Stimulated activated naive CD4-positive, alpha-beta T cell (primary cell): Measurements from ENCODE around the gene CLIP3.
"Not testable (repeated sequence)": the region's sequence is repeated elsewhere in the genome, so short reads cannot be mapped to it uniquely, and the experiment has no call there.

Experiments used
- DNase-seq, 6 experiments: peaks; one replicate each; lab custom pipeline; 2025; lab: John Stamatoyannopoulos, UW

The CLIP3 gene, protein sequence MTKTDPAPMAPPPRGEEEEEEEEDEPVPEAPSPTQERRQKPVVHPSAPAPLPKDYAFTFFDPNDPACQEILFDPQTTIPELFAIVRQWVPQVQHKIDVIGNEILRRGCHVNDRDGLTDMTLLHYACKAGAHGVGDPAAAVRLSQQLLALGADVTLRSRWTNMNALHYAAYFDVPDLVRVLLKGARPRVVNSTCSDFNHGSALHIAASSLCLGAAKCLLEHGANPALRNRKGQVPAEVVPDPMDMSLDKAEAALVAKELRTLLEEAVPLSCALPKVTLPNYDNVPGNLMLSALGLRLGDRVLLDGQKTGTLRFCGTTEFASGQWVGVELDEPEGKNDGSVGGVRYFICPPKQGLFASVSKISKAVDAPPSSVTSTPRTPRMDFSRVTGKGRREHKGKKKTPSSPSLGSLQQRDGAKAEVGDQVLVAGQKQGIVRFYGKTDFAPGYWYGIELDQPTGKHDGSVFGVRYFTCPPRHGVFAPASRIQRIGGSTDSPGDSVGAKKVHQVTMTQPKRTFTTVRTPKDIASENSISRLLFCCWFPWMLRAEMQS

DNA sequence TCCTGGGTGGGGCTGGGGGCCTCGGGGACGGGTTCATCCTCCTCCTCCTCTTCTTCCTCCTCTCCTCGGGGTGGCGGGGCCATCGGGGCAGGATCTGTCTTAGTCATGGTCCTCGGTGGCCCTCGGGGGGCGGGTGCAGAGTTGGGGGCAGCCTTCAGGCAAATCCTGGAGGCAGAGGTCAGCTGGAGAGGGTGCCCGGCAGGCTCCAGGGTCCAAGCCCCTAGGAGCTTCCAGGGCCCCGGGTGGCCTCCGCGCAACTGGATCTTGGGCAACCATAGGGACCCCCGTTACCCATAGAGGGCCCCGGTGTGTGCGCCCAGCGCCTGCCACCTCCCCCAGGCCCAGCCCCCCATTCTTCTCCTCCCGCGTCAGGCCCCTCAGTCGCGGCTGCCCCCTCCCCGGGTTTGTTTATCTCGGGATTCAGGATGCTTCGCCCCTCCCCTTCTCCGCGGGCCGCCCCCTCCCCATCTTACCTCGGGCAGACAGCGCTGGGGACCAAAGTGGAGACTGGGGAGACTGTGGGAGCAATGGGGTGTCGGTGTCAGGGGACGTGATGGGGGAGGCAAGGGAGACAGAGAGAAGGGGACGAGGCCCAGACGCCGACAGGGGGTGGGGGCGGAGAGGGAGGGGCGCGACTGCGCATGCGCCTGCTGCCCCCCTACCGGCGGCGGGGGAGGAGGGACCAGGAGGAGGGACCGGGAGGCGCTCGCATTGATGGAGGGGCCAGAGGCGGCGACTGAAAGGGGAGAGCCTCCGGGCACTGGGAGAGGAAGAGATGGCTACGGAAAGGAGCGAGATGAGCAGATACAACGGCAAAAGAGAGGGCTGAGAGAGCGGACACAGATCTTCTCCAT lies at the start of gene CLIP3:
Gene CLIP3 (minus strand): TSS at position 623 of the 854 bp plus-strand sequence. CDS start 516 bp downstream, at position 107.
- DNase-seq: peak in 5 of 6 experiments; percentile 8 to 38 (median 15)

DNA sequence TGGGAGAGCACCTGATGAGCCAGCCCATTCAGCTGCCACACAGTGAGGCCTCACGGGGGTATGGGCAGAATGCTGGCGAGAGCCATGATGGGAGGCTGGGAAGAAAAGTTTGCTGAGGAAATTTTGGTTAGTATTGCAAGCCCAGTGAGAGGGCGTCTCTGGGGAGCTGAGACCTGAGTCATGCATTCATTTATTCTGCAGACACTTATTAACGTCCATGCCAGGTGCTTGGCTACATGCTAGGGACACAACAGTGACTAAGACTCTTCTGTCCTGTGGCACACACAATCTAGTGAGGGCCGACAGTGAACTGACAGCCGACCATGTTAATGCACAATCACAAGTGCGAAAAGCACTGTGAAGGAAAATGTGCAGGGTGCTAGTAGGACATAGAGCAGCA lies 49.2 kb upstream of the CLIP3 start:
- no peak for DNase-seq

DNA sequence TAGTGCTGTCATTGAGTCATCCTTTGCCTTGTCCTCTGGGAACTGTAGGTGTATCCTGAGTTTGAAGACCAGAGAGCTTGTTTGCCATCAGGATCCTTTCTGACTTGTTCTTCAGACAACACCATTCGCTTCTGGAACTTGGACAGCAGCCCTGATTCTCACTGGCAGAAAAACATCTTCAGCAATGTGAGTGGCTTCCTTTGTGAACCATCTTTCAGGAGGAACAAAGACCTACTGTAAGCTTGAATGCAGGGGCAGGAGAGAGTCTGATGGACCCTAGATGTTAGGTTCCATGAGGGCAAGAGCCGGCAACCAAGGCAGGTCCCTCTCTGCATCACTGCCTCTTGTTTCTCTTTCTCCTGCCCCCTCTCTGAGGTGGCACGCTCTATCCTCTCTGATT lies 48.7 kb upstream of the CLIP3 start:
- DNase-seq: no peak

DNA sequence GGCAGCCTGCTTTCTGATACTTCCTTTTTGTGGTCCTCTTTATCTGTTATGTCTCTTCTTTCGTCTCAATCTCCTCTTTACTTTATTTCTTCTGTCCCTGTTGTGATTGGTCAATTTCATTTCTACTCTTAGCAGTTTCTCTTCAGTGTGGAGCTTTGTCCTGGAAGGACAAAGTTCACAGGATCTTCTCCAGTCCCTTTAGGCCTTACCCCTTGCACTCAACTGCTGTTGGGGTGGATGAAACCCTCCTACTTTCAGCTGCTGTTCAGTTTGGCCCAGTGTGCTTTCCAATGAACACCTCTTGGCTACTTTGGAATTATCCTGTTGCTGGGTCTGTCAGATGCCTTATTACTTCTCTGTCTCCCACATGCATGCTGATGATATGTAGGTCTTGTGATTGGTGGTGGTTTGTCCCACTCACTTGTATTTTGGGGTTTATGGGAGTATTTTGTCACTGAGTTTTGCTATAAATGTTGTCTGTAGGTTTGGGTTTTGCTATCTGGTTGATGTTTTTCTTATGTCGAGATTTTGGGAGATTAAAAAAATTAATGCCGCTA lies 46.8 kb upstream of the CLIP3 start:
- no peak for DNase-seq

DNA sequence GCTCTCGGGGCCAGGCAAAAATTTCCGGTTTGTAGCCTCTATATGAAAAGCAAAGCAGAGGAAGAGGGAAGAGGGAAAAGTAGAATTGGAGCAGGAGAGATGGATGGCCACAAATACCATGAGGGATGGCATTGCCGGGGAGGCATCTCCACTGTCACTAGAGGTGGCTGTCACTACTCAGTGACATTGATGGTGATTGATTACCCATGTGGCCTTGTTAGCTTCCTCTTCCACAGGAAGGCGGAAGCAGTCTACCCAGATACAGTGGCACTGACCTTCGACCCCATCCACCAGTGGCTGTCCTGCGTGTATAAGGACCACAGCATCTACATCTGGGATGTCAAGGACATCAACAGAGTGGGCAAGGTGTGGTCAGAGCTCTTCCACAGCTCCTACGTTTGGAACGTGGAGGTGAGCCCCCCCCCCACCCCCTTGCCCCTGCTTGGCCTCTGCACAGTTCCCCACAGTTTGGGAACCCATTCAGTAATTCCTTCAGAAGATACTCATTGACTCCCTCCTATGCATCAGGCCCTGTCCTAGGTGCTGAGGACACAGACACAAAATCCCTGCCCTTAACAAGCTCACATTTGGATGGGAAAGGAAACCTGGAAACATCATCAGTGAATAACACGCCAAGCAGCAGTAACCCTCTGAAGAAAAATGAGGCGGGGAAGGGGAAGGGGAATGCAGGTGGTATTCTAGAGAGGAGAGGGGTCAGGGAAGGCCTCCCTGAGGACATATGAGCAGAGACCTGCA lies 40.6 kb upstream of the CLIP3 start:
- DNase-seq: no peak

DNA sequence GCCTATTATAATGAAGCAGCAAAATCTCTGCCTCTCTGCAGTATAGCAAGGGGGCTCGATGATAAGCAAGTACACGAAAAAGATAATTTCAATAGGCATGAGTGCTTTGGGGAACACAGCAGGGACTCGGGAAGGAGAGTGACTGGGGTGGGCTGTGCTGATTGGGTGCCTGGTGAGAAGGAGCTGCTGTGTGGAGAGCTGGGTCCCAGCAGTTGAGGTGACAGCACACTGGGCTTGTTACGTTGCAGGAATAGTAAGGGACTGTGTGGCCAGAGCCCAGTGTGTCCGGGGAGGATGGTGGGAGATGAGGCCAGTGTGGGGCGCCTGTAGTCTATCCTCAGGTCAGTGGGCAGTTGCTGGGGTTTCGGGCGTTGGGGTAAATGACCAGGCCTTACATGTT lies 39.4 kb upstream of the CLIP3 start:
- no peak for DNase-seq

DNA sequence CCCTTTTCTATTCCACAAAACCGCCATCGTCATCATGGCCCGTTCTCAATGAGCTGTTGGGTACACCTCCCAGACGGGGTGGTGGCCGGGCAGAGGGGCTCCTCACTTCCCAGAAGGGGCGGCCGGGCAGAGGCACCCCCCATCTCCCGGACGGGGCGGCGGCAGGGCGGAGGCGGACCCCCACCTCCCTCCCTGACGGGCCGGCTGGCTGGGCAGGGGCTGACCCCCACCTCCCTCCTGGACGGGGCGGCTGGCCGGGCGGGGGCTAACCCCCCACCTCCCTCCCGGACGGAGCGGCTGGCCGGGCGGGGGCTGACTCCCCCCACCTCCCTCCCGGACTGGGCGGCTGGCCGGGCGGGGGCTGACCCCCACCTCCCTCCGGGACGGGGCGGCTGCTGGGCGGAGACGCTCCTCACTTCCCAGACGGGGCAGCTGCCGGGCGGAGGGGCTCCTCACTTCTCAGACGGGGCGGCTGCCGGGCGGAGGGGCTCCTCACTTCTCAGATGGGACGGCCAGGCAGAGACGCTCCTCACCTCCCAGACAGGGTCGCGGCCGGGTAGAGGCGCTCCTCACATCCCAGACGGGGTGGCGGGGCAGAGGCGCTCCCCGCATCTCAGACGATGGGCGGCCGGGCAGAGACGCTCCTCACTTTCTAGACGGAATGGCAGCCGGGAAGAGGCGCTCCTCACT lies 36.3 kb upstream of the CLIP3 start:
- DNase-seq: not testable (repeated sequence)

DNA sequence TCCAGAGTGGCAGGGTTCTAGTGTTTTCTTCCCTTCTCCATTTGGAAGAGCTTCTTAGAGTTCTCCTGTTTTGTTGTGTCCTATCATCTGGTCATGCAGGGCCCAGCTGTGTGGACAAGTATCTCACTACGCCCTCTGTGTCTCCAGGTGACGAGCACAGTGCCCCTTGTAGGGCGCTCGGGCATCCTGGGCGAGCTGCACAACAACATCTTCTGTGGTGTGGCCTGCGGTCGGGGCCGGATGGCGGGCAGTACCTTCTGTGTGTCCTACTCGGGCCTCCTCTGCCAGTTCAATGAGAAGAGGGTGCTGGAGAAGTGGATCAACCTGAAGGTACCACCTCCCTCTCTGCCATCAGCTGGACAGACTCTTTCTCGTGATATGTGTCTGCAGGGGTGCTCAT lies 35.0 kb upstream of the CLIP3 start:
- DNase-seq: no peak

DNA sequence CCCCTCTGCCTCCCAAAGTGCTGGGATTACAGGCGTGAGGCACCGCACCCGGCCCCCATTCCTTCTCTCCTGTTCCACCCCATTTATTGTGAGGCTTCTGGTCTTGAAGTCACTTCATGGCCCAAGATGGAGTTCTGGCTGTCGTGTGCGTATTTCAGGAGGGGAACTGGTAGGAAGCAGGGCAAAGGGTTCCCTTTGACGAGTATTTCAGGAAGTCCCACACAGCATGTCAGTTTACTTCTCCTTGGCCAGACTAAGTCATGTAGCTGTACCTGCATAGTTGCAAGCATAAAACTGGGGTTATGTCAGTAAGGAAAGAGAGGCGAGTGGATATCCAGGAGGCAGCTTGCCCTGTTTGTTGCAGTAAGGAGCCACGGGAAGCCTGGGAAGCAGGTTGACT lies 32.2 kb upstream of the CLIP3 start:
- DNase-seq: no peak

DNA sequence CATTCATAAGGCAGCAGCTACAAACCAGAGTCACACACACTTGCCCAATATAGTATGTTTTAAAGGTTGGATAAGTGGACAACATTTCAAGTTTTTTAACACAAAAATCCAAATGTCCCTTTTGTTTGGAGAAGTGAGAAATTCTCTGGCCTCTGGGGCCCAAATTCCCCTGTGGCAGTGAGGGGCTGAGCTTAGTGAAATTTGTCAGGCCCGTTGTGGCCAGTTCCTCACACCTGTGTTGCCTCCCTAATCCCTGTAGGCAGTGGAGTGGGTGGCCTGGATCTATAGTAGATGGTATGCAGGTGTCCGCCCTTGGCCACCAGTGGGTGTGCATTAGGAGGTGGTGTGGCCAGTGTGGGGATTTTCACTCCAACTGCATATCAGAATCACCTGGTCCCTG lies 28.7 kb upstream of the CLIP3 start:
- no peak for DNase-seq

DNA sequence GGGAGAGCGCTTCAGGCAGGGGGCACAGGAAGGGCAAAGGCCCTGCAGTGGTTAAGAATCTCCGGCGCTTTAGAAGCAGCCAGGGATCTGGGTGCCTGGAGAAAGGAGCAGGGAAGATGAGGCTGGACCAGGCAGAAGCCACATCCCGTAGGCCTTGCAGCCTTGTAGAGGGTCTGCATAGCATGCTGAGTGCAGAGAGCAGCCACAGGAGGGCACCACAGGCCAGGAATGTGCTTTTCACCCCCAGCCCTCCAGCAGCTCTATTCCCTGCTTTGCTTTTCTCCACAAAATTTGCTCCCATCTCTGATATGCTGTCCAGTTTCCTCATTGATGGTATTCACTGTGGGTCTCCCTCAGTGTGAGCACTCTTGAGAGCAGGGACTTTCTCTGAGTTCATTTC lies 27.8 kb upstream of the CLIP3 start:
- DNase-seq: no peak

DNA sequence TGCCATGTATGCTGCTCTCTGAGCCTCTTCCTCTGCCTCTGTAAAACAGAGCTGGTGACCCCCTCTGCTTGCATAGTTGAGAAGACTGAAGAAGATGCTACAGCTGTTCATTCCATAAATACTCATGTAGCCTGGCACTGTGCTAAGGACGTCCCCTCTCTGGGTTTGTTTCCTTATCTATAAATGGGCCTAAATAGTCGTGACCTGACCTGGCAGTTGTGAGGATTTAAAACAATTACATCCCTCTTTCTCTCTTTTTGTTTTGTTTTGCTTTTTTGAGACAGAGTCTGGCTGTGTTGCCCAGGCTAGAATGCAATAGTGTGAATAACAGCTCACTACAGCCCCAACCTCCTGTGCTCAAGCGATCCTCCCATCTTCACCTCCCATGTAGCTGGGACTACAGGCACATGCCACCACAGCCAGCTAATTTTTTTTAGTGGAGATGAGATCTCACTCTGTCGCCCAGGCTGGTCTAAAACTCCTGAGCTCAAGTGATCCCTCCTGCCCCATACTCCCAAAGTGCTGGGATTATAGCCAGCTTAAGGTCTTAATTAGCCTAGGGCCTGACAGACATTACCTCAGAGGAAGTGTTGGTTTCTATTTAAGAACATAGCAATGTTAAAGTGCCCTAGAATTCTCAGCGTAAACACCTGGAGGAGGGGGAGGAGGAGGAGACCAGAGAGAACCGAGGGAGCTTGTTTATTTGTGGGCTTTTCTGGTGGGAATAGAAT lies 26.7 kb upstream of the CLIP3 start:
- no peak for DNase-seq

DNA sequence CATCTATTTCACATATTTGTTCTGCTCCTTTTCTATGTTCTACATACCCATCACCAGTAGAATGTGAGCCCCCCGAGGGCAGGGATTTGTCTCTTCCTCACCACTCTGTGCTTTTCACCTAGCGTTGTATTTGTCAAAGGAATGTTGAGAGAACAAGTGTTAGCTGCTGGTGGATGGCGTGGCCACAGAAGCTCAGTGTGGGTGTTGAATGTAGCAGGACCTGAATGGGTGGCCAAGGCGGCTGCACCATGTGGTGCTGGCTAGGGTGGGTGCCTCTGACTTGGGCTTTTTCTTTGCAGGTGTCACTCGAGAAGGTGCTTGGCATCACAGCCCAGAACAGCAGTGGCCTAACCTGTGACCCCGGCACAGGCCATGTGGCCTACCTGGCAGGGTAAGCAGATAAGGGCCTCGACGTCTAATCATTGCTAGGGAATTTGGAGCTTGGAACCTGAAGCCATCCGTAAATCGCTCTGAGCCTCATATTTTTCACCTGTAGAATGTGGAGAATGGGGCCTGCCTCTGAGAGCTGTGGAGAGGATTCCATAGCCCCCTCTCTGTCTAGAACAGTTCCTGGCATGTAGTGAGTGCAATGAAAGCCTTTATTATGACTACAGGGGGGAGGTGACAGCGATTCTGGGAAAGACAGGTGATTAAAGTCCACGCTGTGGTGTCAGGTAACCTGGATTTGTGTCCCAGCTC lies 26.0 kb upstream of the CLIP3 start:
- no peak for DNase-seq

DNA sequence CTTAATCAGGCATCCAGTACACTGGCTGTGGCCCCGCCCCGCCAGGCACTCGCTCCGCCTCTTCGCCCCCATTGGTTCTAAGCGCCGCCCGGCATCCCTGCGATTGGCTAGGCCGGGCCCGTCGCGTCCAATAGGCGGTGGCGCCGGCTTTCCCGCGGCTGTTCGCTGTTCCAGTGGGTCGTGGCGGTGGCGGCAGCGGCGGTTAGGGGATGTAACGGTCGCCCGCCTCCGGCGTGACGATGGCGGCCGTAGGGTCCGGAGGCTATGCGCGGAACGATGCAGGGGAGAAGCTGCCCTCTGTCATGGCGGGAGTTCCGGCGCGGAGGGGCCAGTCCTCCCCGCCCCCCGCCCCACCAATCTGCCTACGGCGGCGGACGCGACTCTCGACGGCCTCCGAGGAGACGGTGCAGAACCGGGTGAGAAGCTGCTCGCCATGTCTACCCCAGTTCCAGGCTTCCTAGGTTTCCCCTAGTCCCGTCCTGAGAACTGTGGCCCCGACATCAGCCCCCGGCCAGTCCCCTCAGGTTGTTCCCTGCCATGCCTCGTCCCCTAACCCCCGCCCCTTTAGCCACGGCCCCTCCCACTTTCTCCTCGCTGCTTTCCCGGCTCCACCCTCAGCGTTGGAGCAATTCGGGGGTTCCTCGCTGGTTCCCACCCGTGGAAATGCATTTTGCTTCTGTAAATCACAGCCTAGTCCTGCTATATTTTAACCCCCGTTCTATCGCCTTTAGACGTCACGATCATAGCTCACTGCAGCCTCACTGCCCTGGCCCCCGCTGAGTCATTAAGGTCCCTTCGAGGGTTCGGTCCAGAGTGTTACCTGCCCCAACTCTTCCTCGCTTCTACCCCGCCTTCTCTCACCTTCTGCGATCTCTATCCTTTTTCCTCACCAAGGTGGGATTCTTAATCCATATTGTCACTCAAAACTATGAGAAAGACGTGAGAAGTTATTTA lies 22.3 kb upstream of the CLIP3 start, which contains the start of gene WDR62:
Gene WDR62 (plus strand): TSS at position 165 of the 954 bp plus-strand sequence. CDS start 75 bp downstream, at position 240.
- peak in 4 of 6 experiments; percentile 96 to 99 (median 98) for DNase-seq

DNA sequence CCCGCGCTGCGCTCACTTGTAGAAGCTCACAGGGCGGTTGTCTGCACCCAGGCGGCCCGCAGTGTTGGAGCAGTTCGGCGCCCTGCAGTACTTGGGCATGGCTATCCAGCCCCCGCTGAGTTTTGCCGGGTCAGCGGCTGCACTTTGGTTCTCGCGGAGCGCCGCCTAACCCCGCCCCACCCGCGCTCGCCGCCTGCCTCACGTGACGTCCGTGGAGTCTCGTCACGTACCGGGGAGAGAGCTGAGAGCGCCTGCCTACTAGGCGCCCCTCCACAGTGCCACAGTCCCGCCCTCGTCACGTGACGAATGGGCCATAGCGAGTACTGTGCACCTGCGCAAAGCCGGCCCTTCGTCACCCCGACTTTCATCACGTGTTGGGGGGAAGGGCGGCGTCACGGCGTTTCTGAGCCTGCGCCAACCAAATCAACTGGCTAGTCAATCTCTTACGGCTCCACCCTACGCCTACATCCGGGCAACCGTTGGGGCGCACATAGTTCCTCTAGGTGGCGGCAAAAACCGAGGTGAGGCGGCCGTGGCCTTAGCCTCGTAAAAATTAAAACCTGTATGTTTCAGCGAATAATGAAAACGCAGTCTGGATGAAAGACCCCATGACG lies 21.6 kb upstream of the CLIP3 start, which contains the start of gene THAP8:
Gene THAP8 (minus strand): TSS at position 167 of the 614 bp plus-strand sequence. CDS start 68 bp downstream, at position 99.
- peak; percentile 98 to 100 (median 99) for DNase-seq

DNA sequence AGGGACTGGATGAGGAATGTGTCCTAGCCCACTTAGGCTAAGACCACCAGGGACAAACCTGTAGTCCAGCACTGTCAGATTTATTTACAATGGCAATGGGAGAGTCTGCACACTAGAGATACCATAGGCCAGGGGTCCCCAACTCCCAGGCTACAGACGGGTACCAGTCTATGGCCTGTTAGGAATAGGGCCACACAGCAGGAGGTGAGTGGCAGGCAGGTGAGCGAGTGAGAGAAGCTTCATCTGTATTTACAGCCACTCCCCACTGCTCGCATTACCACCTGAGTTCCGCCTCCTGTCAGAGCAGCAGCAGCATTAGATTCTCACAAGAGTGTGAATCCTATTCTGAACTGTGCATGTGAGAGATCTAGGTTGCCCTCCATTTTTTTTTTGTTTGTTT lies 19.0 kb upstream of the CLIP3 start:
- DNase-seq: no peak

DNA sequence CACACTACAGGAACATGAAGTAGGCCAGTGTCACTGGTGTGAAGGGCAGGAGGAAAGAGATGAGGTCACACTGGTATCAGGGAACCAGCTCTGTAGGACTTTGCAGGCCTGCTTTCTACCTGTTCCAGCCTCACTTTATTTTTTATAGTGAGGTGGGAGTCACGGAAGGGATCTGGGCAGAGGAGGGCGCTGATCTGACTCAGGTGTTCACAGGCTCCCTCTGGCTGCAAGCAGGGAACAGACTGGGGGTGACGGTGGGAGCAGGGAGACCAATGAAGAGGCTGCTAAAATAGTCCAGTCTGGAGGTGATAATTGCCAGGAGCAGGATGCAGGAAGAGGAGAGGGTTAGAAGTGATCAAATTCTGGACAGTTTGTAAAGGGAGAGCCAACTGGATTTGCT lies 18.6 kb upstream of the CLIP3 start:
- no peak for DNase-seq
